H1 (cell line): Measurements from ENCODE around the gene CD3D. TPM values are rescaled to one million over a fixed set of nuclear protein-coding genes. Genes with fewer than 3 reads are reported as not detected.

ENCODE experiments used
- CTCF ChIA-PET: fragments of 300-600 bp; sonication (Branson Sonifier 250); formaldehyde crosslinking; loops from one replicate; lab custom pipeline; 2021; ENCODE audit not compliant: partially characterized antibody; lab: Charles Lee
- POLR2A ChIA-PET: fragments of 300-600 bp; sonication (Branson Sonifier 250); formaldehyde crosslinking; loops from one replicate; lab custom pipeline; 2021; ENCODE audit warnings: inconsistent platforms; ENCODE audit not compliant: partially characterized antibody; lab: Charles Lee
- DNase-seq, 2 experiments: peaks; one replicate each; pipeline versions ENCODE4 v3.0.0 to v3.0.0-alpha.2; 2010 to 2022; ENCODE audit warnings: low spot score in 2 of 2, low read depth in 1 of 2, mixed read lengths in 1 of 2
- FAIRE-seq: peaks from 2 replicates; lab custom pipeline; 2011; peaks lifted over from hg19 to GRCh38; lab: Jason Lieb, UNC
- H2AFZ ChIP-seq: 2 replicates; pipeline ENCODE4 v1.8.1; 2012; ENCODE audit warnings: low read length, inconsistent platforms
- H2AK5ac ChIP-seq: 2 replicates; pipeline ENCODE4 v1.6.1; 2013; ENCODE audit warnings: low read depth, low read length
- H2BK120ac ChIP-seq: replicated peaks from 2 replicates; pipeline ENCODE3; 2013; ENCODE audit warnings: low read depth, low read length, inconsistent platforms
- H2BK12ac ChIP-seq: 2 replicates; pipeline ENCODE4 v1.6.1; 2013; ENCODE audit warnings: low read depth, low read length
- H2BK15ac ChIP-seq: 2 replicates; pipeline ENCODE4 v1.6.1; 2013; ENCODE audit warnings: low read length
- H2BK20ac ChIP-seq: 2 replicates; pipeline ENCODE4 v1.6.1; 2013; ENCODE audit warnings: low read length
- H2BK5ac ChIP-seq: 2 replicates; pipeline ENCODE4 v1.6.1; 2013; ENCODE audit warnings: low read depth, low read length
- H3K14ac ChIP-seq: 2 replicates; pipeline ENCODE4 v1.6.1; 2013; ENCODE audit warnings: inconsistent platforms; ENCODE audit not compliant: insufficient read length
- H3K18ac ChIP-seq: 2 replicates; pipeline ENCODE4 v1.6.1; 2013; ENCODE audit warnings: low read length; ENCODE audit errors: extremely low read depth
- H3K23ac ChIP-seq: 2 replicates; pipeline ENCODE4 v1.6.1; 2013; ENCODE audit warnings: inconsistent platforms; ENCODE audit not compliant: insufficient read length
- H3K23me2 ChIP-seq: 2 replicates; pipeline ENCODE4 v1.6.1; 2013; ENCODE audit warnings: low read depth, low read length
- H3K27ac ChIP-seq: 2 replicates; pipeline ENCODE4 v1.6.1; 2011; ENCODE audit warnings: low read depth, low read length, inconsistent platforms
- H3K27me3 ChIP-seq, 4 experiments: replicated peaks in 1 of 4; 1 replicate in 1 of 4; 2 replicates in 3 of 4; pipeline versions ENCODE4 v1.6.1 to v1.8.1; 2011 to 2013; ENCODE audit warnings: low read length in 3 of 4, mild to moderate bottlenecking in 3 of 4, inconsistent platforms in 2 of 4, mixed read lengths in 2 of 4, moderate library complexity in 1 of 4; ENCODE audit not compliant: control insufficient read depth in 3 of 4, insufficient read depth in 3 of 4; ENCODE audit errors: extremely low read depth in 1 of 4
- H3K36me3 ChIP-seq, 4 experiments: 2 replicates each; pipeline versions ENCODE4 v1.6.1 to v1.8.1; 2011 to 2013; ENCODE audit warnings: mild to moderate bottlenecking in 4 of 4, low read length in 3 of 4, moderate library complexity in 2 of 4, control low read depth in 1 of 4, inconsistent platforms in 1 of 4; ENCODE audit not compliant: insufficient read depth in 4 of 4, control insufficient read depth in 2 of 4
- H3K4ac ChIP-seq: replicated peaks from 2 replicates; pipeline ENCODE3; 2013; ENCODE audit warnings: low read length, low read depth, mixed read lengths, inconsistent platforms; ENCODE audit not compliant: insufficient read length
- H3K4me1 ChIP-seq, 4 experiments: replicated peaks in 1 of 4; 1 replicate in 1 of 4; 2 replicates in 3 of 4; pipeline versions ENCODE4 v1.6.1 to v1.8.1; 2011 to 2013; ENCODE audit warnings: low read length in 3 of 4, inconsistent platforms in 2 of 4, mixed read lengths in 1 of 4; ENCODE audit not compliant: insufficient read depth in 4 of 4, control insufficient read depth in 3 of 4
- H3K4me2 ChIP-seq, 2 experiments: 2 replicates each; pipeline versions ENCODE4 v1.6.1 to v1.8.1; 2011 to 2013; ENCODE audit warnings: low read depth in 2 of 2, low read length in 2 of 2, control low read depth in 1 of 2, inconsistent platforms in 1 of 2, mild to moderate bottlenecking in 1 of 2; ENCODE audit not compliant: insufficient read depth in 1 of 2
- H3K4me3 ChIP-seq, 4 experiments: fragments of 200-600, 300-600 bp in 1 of 4; sonication (generic), shearing (Covaris generic), sonication (Bioruptor Twin) in 1 of 4; 2 replicates each; pipeline versions ENCODE4 v1.5.1 to v1.8.1; 2011 to 2016; ENCODE audit warnings: low read length in 4 of 4, low read depth in 3 of 4, control low read depth in 2 of 4, inconsistent platforms in 2 of 4, mild to moderate bottlenecking in 2 of 4, mixed read lengths in 1 of 4, moderate library complexity in 1 of 4; ENCODE audit not compliant: insufficient read depth in 2 of 4; ENCODE audit errors: extremely low read depth in 1 of 4
- H3K56ac ChIP-seq: replicated peaks from 2 replicates; pipeline ENCODE3; 2013; ENCODE audit warnings: low read depth, mild to moderate bottlenecking, mixed read lengths, low read length, inconsistent platforms; ENCODE audit not compliant: insufficient read length
- H3K79me1 ChIP-seq: 2 replicates; pipeline ENCODE4 v1.6.1; 2013; ENCODE audit warnings: low read depth, low read length, control low read depth
- H3K79me2 ChIP-seq, 2 experiments: 2 replicates each; pipeline versions ENCODE4 v1.6.1 to v1.8.1; 2012 to 2013; ENCODE audit warnings: low read length in 2 of 2, mild to moderate bottlenecking in 2 of 2, inconsistent platforms in 1 of 2; ENCODE audit not compliant: insufficient read depth in 2 of 2, control insufficient read depth in 1 of 2
- H3K9ac ChIP-seq, 4 experiments: replicated peaks in 1 of 4; 1 replicate in 1 of 4; 2 replicates in 3 of 4; pipeline versions ENCODE4 v1.6.1 to v1.8.1; 2011 to 2013; ENCODE audit warnings: low read depth in 3 of 4, low read length in 3 of 4, control low read depth in 2 of 4, mild to moderate bottlenecking in 2 of 4, moderate library complexity in 2 of 4, inconsistent platforms in 1 of 4; ENCODE audit errors: extremely low read depth in 1 of 4
- H3K9me3 ChIP-seq, 2 experiments: 2 replicates each; pipeline versions ENCODE4 v1.6.1 to v1.8.1; 2012 to 2013; ENCODE audit warnings: mild to moderate bottlenecking in 2 of 2, moderate library complexity in 2 of 2, control low read depth in 1 of 2, inconsistent platforms in 1 of 2, low read depth in 1 of 2, low read length in 1 of 2, mixed read lengths in 1 of 2; ENCODE audit not compliant: insufficient read depth in 2 of 2
- H4K20me1 ChIP-seq, 2 experiments: replicated peaks in 1 of 2; 2 replicates each; pipeline versions ENCODE3 to v1.8.1; 2011 to 2013; ENCODE audit warnings: inconsistent platforms in 2 of 2, low read length in 2 of 2, mild to moderate bottlenecking in 1 of 2; ENCODE audit not compliant: insufficient read depth in 2 of 2, control insufficient read depth in 1 of 2
- H4K5ac ChIP-seq: 2 replicates; pipeline ENCODE4 v1.6.1; 2013; ENCODE audit warnings: low read length, low read depth, mixed read lengths, inconsistent platforms; ENCODE audit not compliant: insufficient read length
- H4K8ac ChIP-seq: 2 replicates; pipeline ENCODE4 v1.8.0; 2013; ENCODE audit warnings: mild to moderate bottlenecking, moderate library complexity, low read length, inconsistent platforms; ENCODE audit not compliant: insufficient read depth; ENCODE audit errors: extremely low read depth
- H4K91ac ChIP-seq: replicated peaks from 2 replicates; pipeline ENCODE3; 2013; ENCODE audit warnings: low read length, mixed read lengths, inconsistent platforms; ENCODE audit not compliant: insufficient read length
- RXRA ChIP-seq: IDR thresholded peaks from 2 replicates; pipeline ENCODE4 v1.6.1; 2011; ENCODE audit warnings: low read depth, mild to moderate bottlenecking, low read length, moderate library complexity; ENCODE audit not compliant: insufficient read depth
- SAP30 ChIP-seq: fragments of 300-600 bp; sonication (generic); IDR thresholded peaks from 2 replicates; pipeline ENCODE4 v1.7.1; 2012; ENCODE audit warnings: low read length, moderate library complexity, mild to moderate bottlenecking, inconsistent platforms; ENCODE audit not compliant: insufficient read depth, insufficient replicate concordance
- TAF7 ChIP-seq: optimal IDR thresholded peaks from 2 replicates; pipeline ENCODE3; 2011; ENCODE audit warnings: low read depth, mild to moderate bottlenecking, inconsistent platforms, low read length, moderate library complexity, borderline replicate concordance
- WGBS, 2 experiments: shearing (Covaris generic) in 1 of 2; methylation state at CpG; one replicate each; pipeline versions ENCODE4 v1.1.6 to v1.1.7; 2013 to 2015; ENCODE audit warnings: low lambda C conversion rate in 2 of 2, mixed read lengths in 2 of 2, inconsistent platforms in 1 of 2, low coverage in 1 of 2, missing lambda C conversion rate in 1 of 2; ENCODE audit not compliant: insufficient replicate concordance in 2 of 2, insufficient coverage in 1 of 2, insufficient read length in 1 of 2; ENCODE audit errors: extremely low coverage in 1 of 2, missing lambda C conversion rate in 1 of 2; 5-methylcytosine and 5-hydroxymethylcytosine counted together
- polyA plus RNA-seq, 7 experiments: library from polyadenylated mRNA; depleted of rRNA in 3 of 7; stranded (reverse) in 5 of 7; unstranded in 2 of 7; fragments of >200 nt in 5 of 7; fragments of 200-250 nt in 2 of 7; gene quantifications; 1 replicate in 5 of 7; 2 replicates in 1 of 7; 4 replicates in 1 of 7; pipeline versions ENCODE4 v1.2.1 to v1.2.3, GENCODE V29; 2011 to 2013; ENCODE audit warnings: missing spikeins in 2 of 7, mixed read lengths in 2 of 7
- total RNA-seq: library from RNA; stranded (reverse); fragmentation: NEBNext Ultra II Directional; extraction: Animal tissue kit (Norgen Biotek cat#: 25700); gene quantifications from 2 replicates; pipeline ENCODE4 v1.2.1, GENCODE V29; 2021

The CD3D gene
- total and polyA plus RNA-seq, 2 of the 8 experiments (the other 6 are each of a cell fraction or from before 2014, with no cell fraction given), result not detected

- Histone ChIP-seq H3K56ac (no peak overlapping the region), H3K36me3 (no peaks in the 10 kb centered on the region), H3K4me3 (no peak overlapping the region), H3K9me3 (peaks cover 1 to 3% of the 10 kb centered on the region in 2 experiments; a peak in 1 of 4 replicates), H4K5ac (no peak overlapping the region), H2AK5ac (no peak overlapping the region), H3K27me3 (no peaks in the 10 kb centered on the region; a peak in 1 of 7 replicates), H2BK20ac (no peak overlapping the region), H4K91ac (no peak overlapping the region), H2AFZ (peak overlapping the region; percentile 68), H3K79me2 (no peaks in the 10 kb centered on the region), H4K20me1 (no peaks in the 10 kb centered on the region), H2BK12ac (peak overlapping the region; percentile 84; the same call in 1 of the 2 replicates), H3K14ac (no peak overlapping the region), H3K18ac (no peak overlapping the region), H3K23ac (no peak overlapping the region), H3K27ac (no peak overlapping the region), H3K79me1 (no peaks in the 10 kb centered on the region; the same call in 1 of the 2 replicates), H2BK5ac (no peak overlapping the region), H3K4me1 (no peaks in the 10 kb centered on the region), H4K8ac (no peak overlapping the region), H3K23me2 (no peaks in the 10 kb centered on the region), H3K4ac (no peak overlapping the region), H3K9ac (no peak overlapping the region), H3K4me2 (no peak overlapping the region), H2BK120ac (no peak overlapping the region), H2BK15ac (no peak overlapping the region; the same call in 1 of the 2 replicates)
- DNase-seq, result no peak
- CTCF ChIA-PET, result interaction anchor here (0.6 to 4.9 kb wide), 5 partner anchors 9 to 108 kb away, joined by 3 to 24 read pairs (median 3); no protein-coding TSS in a partner anchor
- no peak for FAIRE-seq
- no peak for TF ChIP-seq RXRA
- TF ChIP-seq TAF7, result no peak
- no peak for TF ChIP-seq SAP30
- WGBS, 2 experiments, result 87% methylated on average over 5 of the region's 7 CpGs; no CpG with 5 or more reads in 1 of the 2 experiments
- POLR2A ChIA-PET, result interaction anchor here (2.0 kb wide), 1 partner anchor 10 kb away, joined by 6 read pairs; no protein-coding TSS in a partner anchor
Observed at GRCh38 chr11:118338637-118339061, 3.9 kb downstream of the CD3D start.
